HL-60 (cell line): ENCODE results near the gene ATP6V1G1.

ENCODE experiments used
- CTCF ChIP-seq: IDR thresholded peaks from one replicate; pipeline ENCODE4 v1.5.1; 2011; ENCODE audit warnings: low read length, control low read depth, inconsistent platforms; ENCODE audit not compliant: insufficient read depth
- GABPA ChIP-seq: IDR thresholded peaks from 2 replicates; pipeline ENCODE4 v1.6.1; 2012; ENCODE audit warnings: low read depth
- REST ChIP-seq: IDR thresholded peaks from 2 replicates; pipeline ENCODE4 v1.6.1; 2012; ENCODE audit warnings: low read depth; ENCODE audit not compliant: insufficient replicate concordance

GRCh38 chr9:114588651-114589526, 1.3 kb downstream of the ATP6V1G1 start:
- no peak for TF ChIP-seq CTCF
- no peak for TF ChIP-seq REST
- TF ChIP-seq GABPA = no peak
